Kidney epithelial cell (primary cell): Measurements from ENCODE around the gene FCHSD2. TPM values are rescaled to one million over a fixed set of nuclear protein-coding genes. Genes with fewer than 3 reads are reported as not detected.
"Not testable (repeated sequence)": the region's sequence is repeated elsewhere in the genome, so short reads cannot be mapped to it uniquely, and the experiment has no call there.

Experiments used
- DNase-seq: peaks from one replicate; pipeline ENCODE4 v3.0.0-alpha.2; 2010; ENCODE audit warnings: low read depth
- H3K27me3 ChIP-seq: 2 replicates; pipeline ENCODE4 v1.6.0; 2011; ENCODE audit warnings: low read length; ENCODE audit not compliant: control insufficient read depth, insufficient read depth
- H3K36me3 ChIP-seq: 2 replicates; pipeline ENCODE4 v1.5.1; 2011; ENCODE audit warnings: low read length; ENCODE audit not compliant: control insufficient read depth, insufficient read depth
- H3K4me3 ChIP-seq: 2 replicates; pipeline ENCODE4 v1.5.1; 2011; ENCODE audit warnings: low read depth, mild to moderate bottlenecking, control low read depth, low read length
- CTCF ChIP-seq: IDR thresholded peaks from 2 replicates; pipeline ENCODE4 v1.5.1; 2011; ENCODE audit warnings: mild to moderate bottlenecking, moderate library complexity, low read length, control low read depth, inconsistent platforms; ENCODE audit not compliant: insufficient read depth, poor library complexity, severe bottlenecking
- total RNA-seq: library from RNA; depleted of rRNA; stranded (reverse); fragments of >200 nt; gene quantifications from 2 replicates; pipeline ENCODE4 v1.2.3, GENCODE V29; 2015

Gene FCHSD2
- total RNA-seq, 1 donor from 2014 or later = 13.2 TPM

GRCh38 chr11:72912253-72912652, 229.9 kb downstream of the FCHSD2 start:
- H3K4me3 ChIP-seq = no peak overlapping the region
- TF ChIP-seq CTCF = no peak
- no peak for DNase-seq
- no peaks in the 10 kb centered on the region for H3K36me3 ChIP-seq
- H3K27me3 ChIP-seq = no peaks in the 10 kb centered on the region

DNA sequence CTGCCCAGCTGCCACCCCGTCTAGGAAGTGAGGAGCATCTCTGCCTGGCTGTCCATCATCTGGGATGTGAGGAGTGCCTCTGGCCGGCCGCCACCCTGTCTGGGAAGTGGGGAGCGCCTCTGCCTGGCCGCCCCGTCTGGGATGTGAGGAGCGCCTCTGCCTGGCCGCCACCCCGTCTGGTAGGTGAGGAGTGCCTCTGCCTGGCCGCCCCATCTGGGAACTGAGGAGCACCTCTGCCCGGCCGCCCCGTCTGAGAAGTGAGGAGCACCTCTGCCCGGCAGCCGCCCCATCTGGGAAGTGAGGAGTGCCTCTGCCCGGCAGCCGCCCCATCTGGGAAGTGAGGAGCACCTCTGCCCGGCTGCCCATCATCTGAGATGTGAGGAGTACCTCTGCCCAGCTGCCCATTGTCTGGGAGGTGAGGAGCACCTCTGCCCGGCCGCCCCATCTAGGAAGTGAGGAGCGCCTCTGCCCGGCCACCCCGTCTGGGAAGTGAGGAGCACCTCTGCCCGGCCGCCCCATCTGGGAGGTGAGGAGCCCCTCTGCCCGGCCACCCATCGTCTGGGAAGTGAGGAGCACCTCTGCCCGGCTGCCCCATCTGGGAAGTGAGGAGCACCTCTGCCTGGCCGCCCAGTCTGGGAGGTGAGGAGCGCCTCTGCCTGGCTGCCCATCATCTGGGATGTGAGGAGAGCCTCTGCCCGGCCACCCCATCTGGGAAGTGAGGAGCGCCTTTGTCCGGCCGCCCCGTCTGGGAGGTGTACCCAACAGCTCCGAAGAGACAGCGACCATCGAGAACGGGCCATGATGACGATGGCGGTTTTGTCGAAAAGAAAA, 232.3 kb downstream of the FCHSD2 start:
- not testable (repeated sequence) for H3K36me3 ChIP-seq, H3K27me3 ChIP-seq, DNase-seq, H3K4me3 ChIP-seq

DNA sequence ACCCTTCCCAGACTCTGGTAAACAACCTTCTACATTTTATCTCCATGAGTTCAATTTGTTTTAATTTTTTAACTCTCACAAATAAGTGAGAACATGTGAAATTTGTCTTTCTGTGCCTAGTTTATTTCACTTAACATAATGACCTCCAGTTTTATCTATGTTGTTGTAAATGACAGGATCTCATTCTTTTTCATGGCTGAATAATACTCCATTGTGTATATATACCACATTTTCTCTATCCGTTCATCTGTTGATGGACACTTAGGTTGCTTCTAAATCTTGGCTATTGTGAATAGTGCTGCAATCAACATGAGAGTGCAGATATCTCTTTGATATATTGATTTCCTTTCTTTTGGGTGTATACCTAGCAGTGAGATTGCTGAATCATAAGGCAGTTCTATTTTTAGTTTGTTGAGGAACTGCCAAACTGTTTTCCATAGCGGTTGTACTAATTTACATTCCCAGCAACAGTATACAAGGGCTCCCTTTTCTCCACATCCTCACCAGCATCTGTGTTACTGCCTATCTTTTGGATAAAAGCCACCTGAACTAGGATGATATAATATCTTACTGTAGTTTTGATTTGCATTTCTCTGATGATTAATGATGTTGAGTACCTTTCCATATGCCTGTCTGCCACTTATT, 234.0 kb downstream of the FCHSD2 start:
- H3K4me3 ChIP-seq = no peak overlapping the region
- TF ChIP-seq CTCF = no peak
- DNase-seq = no peak
- no peaks in the 10 kb centered on the region for H3K27me3 ChIP-seq
- no peaks in the 10 kb centered on the region for H3K36me3 ChIP-seq

GRCh38 chr11:72904016-72904415, 238.1 kb downstream of the FCHSD2 start:
- H3K27me3 ChIP-seq = no peaks in the 10 kb centered on the region
- no peak for DNase-seq
- TF ChIP-seq CTCF = no peak

DNA sequence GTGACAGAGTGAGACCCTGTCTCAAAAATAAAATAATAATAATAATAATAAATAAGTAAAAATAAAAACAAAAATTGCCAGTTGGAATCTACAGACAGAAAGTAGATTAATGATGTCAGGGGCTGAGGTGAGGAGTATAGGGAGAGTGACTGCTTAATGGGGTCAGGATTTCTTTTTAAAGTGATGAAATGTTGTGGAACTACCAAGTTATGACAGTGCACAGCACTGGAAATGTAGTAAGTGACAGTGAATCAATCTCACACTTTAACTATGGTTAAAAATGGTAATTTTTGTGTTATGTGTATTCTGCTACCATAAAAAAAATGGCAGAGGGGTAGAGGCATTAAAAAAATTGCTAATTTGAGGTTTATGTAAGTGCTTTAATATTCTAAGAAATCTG, 240.7 kb downstream of the FCHSD2 start:
- no peak overlapping the region for H3K4me3 ChIP-seq
- no peak for TF ChIP-seq CTCF

More at GRCh38 chr11:72904016-72904415, 238.1 kb downstream of the FCHSD2 start:
- Histone ChIP-seq H3K36me3 (no peaks in the 10 kb centered on the region), H3K4me3 (no peak overlapping the region)

DNA sequence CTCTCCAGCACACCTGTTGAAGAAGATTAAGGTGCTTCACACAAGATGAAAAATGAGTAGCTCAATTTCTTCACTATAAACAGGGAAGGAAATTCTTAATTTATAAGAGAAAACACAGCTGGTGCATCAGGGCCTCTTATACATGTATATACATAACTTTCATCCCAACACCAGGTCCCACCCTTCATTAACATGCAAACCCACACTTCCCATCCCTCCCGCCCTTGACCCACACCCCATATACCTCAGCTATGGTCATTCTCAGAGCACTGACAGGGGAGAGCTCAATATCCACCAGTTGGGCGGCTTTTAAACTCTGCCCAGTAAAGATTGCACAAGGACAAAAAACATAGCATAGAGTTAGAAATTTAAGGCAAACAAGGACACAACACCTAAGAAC, 242.1 kb downstream of the FCHSD2 start:
- no peaks in the 10 kb centered on the region for H3K27me3 ChIP-seq
- no peak overlapping the region for H3K4me3 ChIP-seq
- H3K36me3 ChIP-seq = no peaks in the 10 kb centered on the region
- DNase-seq = no peak
- no peak for TF ChIP-seq CTCF

More for the DNA sequence above, 240.7 kb downstream of the FCHSD2 start:
- Histone ChIP-seq H3K27me3 (no peaks in the 10 kb centered on the region), H3K36me3 (no peaks in the 10 kb centered on the region)
- no peak for DNase-seq
